Heart left ventricle (tissue), 16 donors: ENCODE results near the gene PHLPP1. TPM values are rescaled to one million over a fixed set of nuclear protein-coding genes. Genes with fewer than 3 reads are reported as not detected.

Source experiments
- ATAC-seq, 4 donors: fragments of 200-7000 bp; cut with Tn5 transposase; one replicate each; pipeline ENCODE4 v1.9.1; 2020 to 2022; ENCODE audit warnings: moderate library complexity in 4 of 4, mild to moderate bottlenecking in 3 of 4, moderate number of reproducible peaks in 1 of 4
- DNase-seq, 5 donors: peaks; one replicate each; pipeline ENCODE4 v3.0.0-alpha.2; 2020
- H3K27ac ChIP-seq, 12 donors: fragments of 200-600 bp; sonication (generic) in 4 of 12; one replicate each; pipeline versions ENCODE4 v1.5.0 to v1.8.0; 2016 to 2022; ENCODE audit warnings: mild to moderate bottlenecking in 2 of 12
- H3K27me3 ChIP-seq, 9 donors: fragments of 200-600 bp; sonication (generic) in 2 of 9; one replicate each; pipeline versions ENCODE4 v1.5.1 to v1.8.0; 2016 to 2022; ENCODE audit warnings: mild to moderate bottlenecking in 3 of 9
- H3K36me3 ChIP-seq, 9 donors: fragments of 200-600 bp; sonication (generic) in 2 of 9; one replicate each; pipeline versions ENCODE4 v1.5.0 to v1.8.0; 2018 to 2022; ENCODE audit warnings: mild to moderate bottlenecking in 2 of 9
- H3K4me1 ChIP-seq, 12 donors: fragments of 200-600 bp; sonication (generic) in 4 of 12; one replicate each; pipeline versions ENCODE4 v1.5.0 to v1.8.0; 2016 to 2022; ENCODE audit warnings: mild to moderate bottlenecking in 3 of 12
- H3K4me3 ChIP-seq, 12 donors: fragments of 200-600 bp; sonication (generic) in 4 of 12; one replicate each; pipeline versions ENCODE4 v1.5.0 to v1.8.0; 2017 to 2022; ENCODE audit warnings: mild to moderate bottlenecking in 9 of 12, moderate library complexity in 4 of 12
- H3K9me3 ChIP-seq, 12 donors: fragments of 200-600 bp; sonication (generic) in 4 of 12; one replicate each; pipeline versions ENCODE4 v1.5.0 to v1.8.0; 2016 to 2022; ENCODE audit warnings: mild to moderate bottlenecking in 1 of 12
- POLR2A ChIP-seq, 2 donors: fragments of 450-650 bp; IDR thresholded peaks; one replicate each; pipeline ENCODE4 v1.6.1; 2017; ENCODE audit warnings: antibody characterized with exemption in 2 of 2, mild to moderate bottlenecking in 2 of 2, moderate library complexity in 2 of 2
- WGBS, 4 donors: extraction: QIAGEN DNeasy Blood & Tissue Kit in 2 of 4; methylation state at CpG; one replicate each; pipeline versions ENCODE4 v1.1.5 to v1.1.7; 2013 to 2018; 5-methylcytosine and 5-hydroxymethylcytosine counted together
- intact Hi-C, 10 donors: fragments of 100-400 bp; cut with DNase I; formaldehyde crosslinking; loops; one replicate each; pipeline versions ENCODE4 v1.11.1 to v1.14.2; 2022
- polyA plus RNA-seq, 2 donors: library from polyadenylated mRNA; stranded (reverse); fragments of 200-250 nt; gene quantifications; one replicate each; pipeline ENCODE4 v1.2.3, GENCODE V29; 2013
- total RNA-seq, 9 donors: library from RNA; depleted of rRNA in 2 of 9; stranded (reverse); fragments of >200 nt in 2 of 9; fragmentation: NEBNext Ultra II Directional in 3 of 9; extraction: Animal tissue kit (Norgen Biotek cat#: 25700) in 3 of 9; gene quantifications; one replicate each; pipeline versions ENCODE4 v1.1.0 to v1.2.4, GENCODE V29; 2016 to 2023
- TF ChIP-seq, protein P1 (sequence below), 12 donors: fragments of 200-600 bp; sonication (generic) in 4 of 12; IDR thresholded peaks; one replicate each; pipeline versions ENCODE4 v1.5.0 to v1.8.0; 2018 to 2022; ENCODE audit warnings: antibody characterized with exemption in 12 of 12, mild to moderate bottlenecking in 5 of 12
- donor health status: ischemic (EF 13 %, LVEDD 7.1; RV severe dilation, severe dysfunction).
- donor health status: healthy with polysubstance abuse.
- donor health status: DM: no; HTN: yes; CAD: no.
- donor health status: DM: no; HTN: no; CAD: no.
- donor health status: ischemic (EF 25% LVEDD 6.9; RV normal size, moderate dysfunction).
- donor health status: ischemic (EF 25% LVEDD 5.7; RV mildly dilated, moderate dysfunction).
- donor health status: healthy.
- donor health status: DM: yes; HTN: yes; CAD: no.
- donor health status: ischemic (EF 35%, LVEDD 5.7; RV mildly dilated, moderate dysfunction).
- donor health status: nonischemic (EF 11% LVEDD 7.7; RV severe dilation, severe dysfunction).
- donor health status: DM: yes; HTN: yes; CAD: no.
- donor health status: PGD.
- donor health status: ischemic (EF 29% LVEDD 5.4; RV normal size, mild dysfunction).
- donor health status: nonischemic (EF 23%, LVEDD 6.1; RV moderate dilation, normal function).

Gene PHLPP1
- total and polyA plus RNA-seq, 11 donors: 1.7 to 11.1 (median 6.2) TPM

DNA sequence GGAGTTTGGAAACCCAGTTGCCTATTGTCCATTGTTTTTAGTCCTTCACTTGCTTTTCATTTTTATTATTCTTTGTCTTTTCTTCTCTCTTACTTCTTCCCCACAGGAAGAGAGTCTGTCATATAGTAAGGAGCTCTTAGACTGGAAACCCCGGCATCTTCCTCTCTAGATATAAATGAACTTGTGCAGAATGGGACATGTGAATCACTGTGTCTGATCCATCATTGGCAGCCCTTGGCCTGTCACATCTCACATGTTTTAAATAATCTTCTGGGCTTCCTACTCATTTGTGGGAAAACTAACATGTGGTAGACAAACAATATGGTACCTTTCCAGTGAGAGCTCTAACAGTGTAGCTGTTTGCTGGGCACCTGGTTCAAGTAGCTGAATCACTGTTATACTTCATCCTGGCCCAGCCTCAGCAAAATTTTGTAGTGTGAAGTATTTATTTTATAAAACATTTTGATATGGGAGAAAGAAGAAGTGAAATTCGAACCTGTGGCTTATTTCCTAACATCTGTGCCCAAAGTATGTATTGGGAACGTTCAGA lies 112.8 kb downstream of the PHLPP1 start:
- no peaks in the 10 kb centered on the region for H3K9me3 ChIP-seq

DNA sequence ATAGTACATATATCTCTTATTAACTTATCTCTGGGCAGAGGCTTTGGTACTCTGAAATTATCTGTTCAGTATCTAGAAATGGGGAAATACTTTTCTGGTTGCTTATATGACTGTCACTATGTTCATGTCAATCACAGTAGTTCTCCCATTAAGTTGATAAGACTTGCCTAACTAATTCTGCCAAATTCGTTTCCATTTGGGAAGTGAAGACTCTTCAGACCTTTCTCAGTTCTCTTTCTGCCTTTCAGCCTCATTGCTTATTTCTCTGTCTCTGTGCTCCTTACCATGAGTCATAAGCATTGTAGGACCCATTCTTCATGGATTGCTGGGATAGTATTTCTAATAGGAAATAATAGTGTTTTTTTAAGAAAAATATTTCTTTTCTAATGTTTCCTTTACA lies 113.5 kb downstream of the PHLPP1 start:
- WGBS, 4 donors: 58 to 73% (median 67%) methylated on average over 1 of the region's 1 CpG

More for the DNA sequence above, 112.8 kb downstream of the PHLPP1 start:
- peaks cover 0 to 30% (median 13%) of the 10 kb centered on the region in 12 donors for H3K4me1 ChIP-seq
- H3K27me3 ChIP-seq: no peaks in the 10 kb centered on the region
- DNase-seq (no peak), ATAC-seq (no peak)
- intact Hi-C loops: no loop called here
- no peak overlapping the region for H3K4me3 ChIP-seq
- WGBS, 4 donors: 56 to 69% (median 63%) methylated on average over 3 of the region's 3 CpGs
- H3K27ac ChIP-seq: no peak overlapping the region
- TF ChIP-seq, protein P1, sequence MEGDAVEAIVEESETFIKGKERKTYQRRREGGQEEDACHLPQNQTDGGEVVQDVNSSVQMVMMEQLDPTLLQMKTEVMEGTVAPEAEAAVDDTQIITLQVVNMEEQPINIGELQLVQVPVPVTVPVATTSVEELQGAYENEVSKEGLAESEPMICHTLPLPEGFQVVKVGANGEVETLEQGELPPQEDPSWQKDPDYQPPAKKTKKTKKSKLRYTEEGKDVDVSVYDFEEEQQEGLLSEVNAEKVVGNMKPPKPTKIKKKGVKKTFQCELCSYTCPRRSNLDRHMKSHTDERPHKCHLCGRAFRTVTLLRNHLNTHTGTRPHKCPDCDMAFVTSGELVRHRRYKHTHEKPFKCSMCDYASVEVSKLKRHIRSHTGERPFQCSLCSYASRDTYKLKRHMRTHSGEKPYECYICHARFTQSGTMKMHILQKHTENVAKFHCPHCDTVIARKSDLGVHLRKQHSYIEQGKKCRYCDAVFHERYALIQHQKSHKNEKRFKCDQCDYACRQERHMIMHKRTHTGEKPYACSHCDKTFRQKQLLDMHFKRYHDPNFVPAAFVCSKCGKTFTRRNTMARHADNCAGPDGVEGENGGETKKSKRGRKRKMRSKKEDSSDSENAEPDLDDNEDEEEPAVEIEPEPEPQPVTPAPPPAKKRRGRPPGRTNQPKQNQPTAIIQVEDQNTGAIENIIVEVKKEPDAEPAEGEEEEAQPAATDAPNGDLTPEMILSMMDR (IDR thresholded peaks at IDR 0.05): no peak
- TF ChIP-seq POLR2A (IDR thresholded peaks at IDR 0.05): no peak
- H3K36me3 ChIP-seq: peaks cover 0 to 11% (median 0%) of the 10 kb centered on the region in 9 donors

DNA sequence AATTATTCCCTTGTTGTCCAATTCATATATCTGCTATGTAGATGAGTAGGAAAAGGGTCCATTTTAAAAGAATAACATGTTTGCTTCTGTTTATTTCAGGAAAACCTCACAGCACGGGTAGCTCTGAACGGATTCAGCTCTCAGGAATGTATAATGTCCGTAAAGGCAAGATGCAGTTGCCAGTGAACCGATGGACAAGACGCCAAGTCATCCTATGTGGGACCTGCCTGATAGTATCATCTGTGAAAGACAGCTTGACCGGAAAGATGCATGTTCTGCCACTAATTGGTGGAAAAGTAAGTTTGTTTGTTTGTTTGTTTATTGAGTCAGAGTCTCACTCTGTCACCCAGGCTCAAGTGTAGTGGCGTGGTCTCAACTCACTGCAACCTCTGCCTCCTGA lies 114.6 kb downstream of the PHLPP1 start:
- no peak overlapping the region for H3K27ac ChIP-seq
- H3K9me3 ChIP-seq: no peaks in the 10 kb centered on the region
- H3K4me1 ChIP-seq: peaks cover 0 to 31% (median 13%) of the 10 kb centered on the region in 12 donors
- 95 to 98% (median 97%) methylated on average over 7 of the region's 7 CpGs for WGBS, 4 donors
- peaks cover 0 to 11% (median 0%) of the 10 kb centered on the region in 9 donors for H3K36me3 ChIP-seq
- no peak for DNase-seq
- no peaks in the 10 kb centered on the region for H3K27me3 ChIP-seq
- H3K4me3 ChIP-seq: no peak overlapping the region
- TF ChIP-seq, protein P1 (IDR thresholded peaks at IDR 0.05): no peak
- no peak for TF ChIP-seq POLR2A (IDR thresholded peaks at IDR 0.05)
- no peak for ATAC-seq
- intact Hi-C loops: no loop called here

More for the DNA sequence above, 113.5 kb downstream of the PHLPP1 start:
- ATAC-seq (no peak), DNase-seq (no peak)
- Histone ChIP-seq H3K27me3 (no peaks in the 10 kb centered on the region), H3K36me3 (peaks cover 0 to 11% (median 0%) of the 10 kb centered on the region in 9 donors), H3K4me1 (peaks cover 0 to 31% (median 13%) of the 10 kb centered on the region in 12 donors), H3K9me3 (no peaks in the 10 kb centered on the region), H3K4me3 (no peak overlapping the region), H3K27ac (no peak overlapping the region)
- TF ChIP-seq, protein P1 (IDR thresholded peaks at IDR 0.05): no peak
- no peak for TF ChIP-seq POLR2A (IDR thresholded peaks at IDR 0.05)
- intact Hi-C loops: no loop called here

DNA sequence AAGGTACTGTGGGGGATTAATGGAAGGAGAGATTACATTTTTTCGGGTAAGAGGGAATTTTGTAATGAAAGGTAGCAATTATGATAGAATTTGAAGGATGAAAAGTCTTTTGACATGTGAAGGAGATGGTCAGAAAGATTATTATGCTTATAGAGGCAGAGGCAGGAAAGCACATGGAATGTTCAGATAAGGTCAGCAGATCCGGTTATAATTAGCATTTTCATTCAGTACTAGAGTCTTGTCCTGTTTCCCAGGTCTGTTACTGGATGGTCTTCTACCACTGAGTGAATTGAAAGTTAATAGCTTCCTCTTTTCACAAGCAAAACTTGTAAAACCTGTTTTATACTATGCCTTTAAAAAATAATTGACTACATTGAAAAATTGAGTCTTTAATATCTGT lies 116.9 kb downstream of the PHLPP1 start:
- ATAC-seq (peak in 2 of 4 donors; percentile 51 to 52), DNase-seq (no peak)
- Histone ChIP-seq H3K4me3 (no peak overlapping the region), H3K9me3 (no peaks in the 10 kb centered on the region), H3K4me1 (peaks cover 0 to 25% (median 8%) of the 10 kb centered on the region in 12 donors), H3K36me3 (peaks cover 0 to 11% (median 0%) of the 10 kb centered on the region in 9 donors), H3K27me3 (no peaks in the 10 kb centered on the region), H3K27ac (no peak overlapping the region)
- 27 to 35% (median 34%) methylated on average over 2 of the region's 2 CpGs for WGBS, 4 donors
- no peak for TF ChIP-seq POLR2A (IDR thresholded peaks at IDR 0.05)
- TF ChIP-seq, protein P1 (IDR thresholded peaks at IDR 0.05): no peak
- intact Hi-C loops: no loop called here
